UCSD-AML1 (cell line): ENCODE results near the gene MAN1C1.

Source experiments
- DNase-seq: peaks from one replicate; lab custom pipeline; 2025; ENCODE audit not compliant: unreplicated experiment; lab: John Stamatoyannopoulos, UW

MAN1C1 gene

GRCh38 chr1:25755475-25756125, 139.0 kb downstream of the MAN1C1 start:
- DNase-seq: no peak

- DNase-seq: peak; percentile 64
Measured at GRCh38 chr1:25756215-25756614, 139.6 kb downstream of the MAN1C1 start.

DNA sequence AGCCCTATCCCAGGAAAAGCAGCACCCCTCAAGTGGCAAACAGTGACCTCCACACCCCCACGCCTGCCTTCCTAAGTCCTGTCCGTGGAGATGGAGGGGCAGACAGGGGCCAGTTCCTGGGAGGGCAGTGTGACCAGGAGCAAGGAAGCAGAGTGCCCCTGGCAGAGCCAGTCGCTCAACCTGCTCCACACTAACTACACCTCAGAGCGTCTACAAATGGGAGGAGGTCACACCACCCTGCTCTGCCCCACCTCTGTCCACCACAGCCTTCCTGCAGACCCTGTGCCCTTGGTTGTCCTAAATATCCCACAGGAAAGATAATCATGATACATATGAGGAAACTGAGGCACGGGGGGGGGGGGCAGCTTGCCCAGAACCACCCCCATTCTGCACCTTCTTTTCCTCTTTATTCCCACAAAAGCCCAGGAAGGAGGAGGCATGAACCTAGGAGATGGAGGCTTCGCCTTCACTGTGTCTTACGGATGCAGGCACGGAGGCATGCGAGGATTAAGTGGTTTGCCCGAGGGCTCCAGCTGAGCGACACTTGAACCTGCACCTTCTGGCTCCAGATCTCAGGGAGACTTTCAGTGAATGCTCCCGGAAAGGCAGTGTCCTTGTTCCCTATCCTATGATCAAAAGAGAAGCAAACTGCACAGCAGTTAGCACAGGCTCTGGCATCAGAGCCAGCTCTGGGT, 140.7 kb downstream of the MAN1C1 start:
- DNase-seq: no peak

- no peak for DNase-seq
Measured at GRCh38 chr1:25757846-25758185, 141.2 kb downstream of the MAN1C1 start.

DNA sequence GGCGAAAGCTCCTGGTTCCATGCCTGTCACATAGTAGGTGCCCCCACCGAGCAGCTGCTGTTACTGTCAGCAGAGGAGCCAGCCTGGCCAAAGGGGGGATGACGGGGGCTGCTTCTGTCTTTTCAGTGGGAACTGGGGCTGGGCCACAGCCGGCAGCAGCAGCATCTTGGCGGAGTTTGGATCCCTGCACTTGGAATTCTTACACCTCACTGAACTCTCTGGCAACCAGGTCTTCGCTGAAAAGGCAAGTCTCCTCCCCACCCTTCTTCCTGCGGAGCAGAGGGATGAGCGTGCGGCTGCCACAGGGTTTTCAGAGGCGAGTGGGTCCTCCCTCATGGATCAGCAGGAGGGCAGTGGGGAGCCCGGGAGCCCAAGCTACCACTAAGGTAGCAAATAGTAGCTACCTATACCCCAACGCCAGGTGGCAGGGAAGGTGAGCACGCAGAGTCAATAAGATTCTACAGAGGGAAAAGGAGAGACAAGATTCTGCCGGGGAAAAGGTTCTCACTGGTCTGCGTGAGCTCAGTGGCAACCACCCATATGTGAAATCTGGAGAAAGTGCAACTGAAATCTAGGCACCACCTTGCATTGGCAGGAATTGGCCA, 142.0 kb downstream of the MAN1C1 start:
- DNase-seq: no peak

DNA sequence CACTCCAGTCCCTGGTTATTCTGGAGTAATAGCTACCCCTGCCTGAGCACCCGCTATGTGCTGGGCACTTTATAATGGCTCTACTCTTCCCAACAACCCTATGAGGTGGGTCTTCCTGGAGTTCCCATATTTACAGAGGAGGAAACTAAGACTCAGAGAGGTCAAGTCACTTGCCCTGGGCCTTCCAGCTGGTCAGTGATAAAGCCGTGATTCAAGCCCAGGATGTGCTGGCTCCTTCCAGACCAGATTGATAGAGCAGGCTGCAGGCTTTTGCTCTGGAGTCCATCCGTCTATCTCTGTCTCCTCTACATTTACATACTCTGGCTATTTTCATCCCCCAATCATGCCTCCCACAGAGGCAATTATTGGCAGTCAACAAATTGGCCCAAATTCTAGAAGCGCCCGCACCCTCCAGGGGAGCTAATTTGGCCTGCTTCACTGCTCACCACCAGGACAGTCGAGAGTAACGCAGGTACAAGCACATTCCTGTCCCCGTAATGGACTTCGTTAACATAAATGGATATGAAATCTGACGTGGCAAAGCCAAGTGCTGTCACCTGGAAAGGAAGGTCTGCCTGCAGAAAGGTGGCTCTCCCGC, 143.6 kb downstream of the MAN1C1 start:
- no peak for DNase-seq

DNA sequence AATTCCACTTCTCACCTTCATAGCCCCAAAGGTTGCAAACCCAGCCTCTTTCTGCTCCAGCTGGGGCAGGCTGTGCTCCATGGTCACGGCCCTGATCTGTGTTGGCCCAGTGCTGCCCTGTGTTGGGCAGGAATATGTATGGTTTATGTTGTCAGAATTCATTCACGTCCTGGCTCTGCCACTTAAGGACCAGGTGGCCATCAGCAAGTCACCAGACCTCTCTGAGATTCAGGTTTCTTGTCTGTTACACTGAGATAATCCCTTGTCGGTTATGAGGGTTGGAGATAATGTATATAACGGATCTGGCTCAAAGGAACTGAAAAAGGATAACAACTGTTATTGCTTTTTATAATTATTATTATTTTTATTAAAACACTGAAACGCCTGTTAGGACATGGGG, 144.3 kb downstream of the MAN1C1 start:
- DNase-seq: no peak

- DNase-seq: no peak
Measured at GRCh38 chr1:25763493-25763892, 146.9 kb downstream of the MAN1C1 start.

- DNase-seq: peak; percentile 43
Measured at GRCh38 chr1:25765136-25765922, 148.7 kb downstream of the MAN1C1 start.

DNA sequence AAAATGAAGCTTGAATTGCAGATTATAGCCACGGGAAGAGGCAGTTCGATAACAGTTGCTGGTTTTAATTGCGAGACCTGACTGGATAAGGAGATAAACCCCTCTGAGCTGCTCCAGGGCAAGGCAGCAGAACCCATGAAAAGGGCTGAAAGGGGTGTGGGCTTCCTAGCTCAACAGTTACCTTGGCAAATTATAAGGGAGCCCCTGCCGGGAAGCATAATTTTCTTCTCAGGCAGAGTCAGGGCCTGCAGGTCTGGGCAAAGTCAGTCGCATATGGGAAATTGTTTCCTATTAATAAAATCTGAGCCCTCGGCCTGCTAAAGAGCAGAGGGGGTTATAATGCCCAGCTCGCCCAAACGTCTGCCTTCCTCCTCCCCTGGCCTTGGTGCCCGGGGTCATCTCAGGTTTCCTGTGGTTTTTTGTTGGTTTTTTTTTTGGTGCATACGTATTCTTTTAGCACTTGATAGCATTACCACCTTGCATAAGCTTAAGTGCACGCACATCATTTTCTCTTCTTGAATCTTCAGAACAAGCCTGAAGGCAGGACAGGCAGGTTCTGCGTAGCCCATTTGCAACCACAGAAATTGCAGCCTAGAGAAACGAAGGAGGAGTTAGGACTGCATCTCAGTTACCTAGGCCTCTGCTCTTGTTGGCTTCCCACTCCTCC, 149.5 kb downstream of the MAN1C1 start:
- no peak for DNase-seq

DNA sequence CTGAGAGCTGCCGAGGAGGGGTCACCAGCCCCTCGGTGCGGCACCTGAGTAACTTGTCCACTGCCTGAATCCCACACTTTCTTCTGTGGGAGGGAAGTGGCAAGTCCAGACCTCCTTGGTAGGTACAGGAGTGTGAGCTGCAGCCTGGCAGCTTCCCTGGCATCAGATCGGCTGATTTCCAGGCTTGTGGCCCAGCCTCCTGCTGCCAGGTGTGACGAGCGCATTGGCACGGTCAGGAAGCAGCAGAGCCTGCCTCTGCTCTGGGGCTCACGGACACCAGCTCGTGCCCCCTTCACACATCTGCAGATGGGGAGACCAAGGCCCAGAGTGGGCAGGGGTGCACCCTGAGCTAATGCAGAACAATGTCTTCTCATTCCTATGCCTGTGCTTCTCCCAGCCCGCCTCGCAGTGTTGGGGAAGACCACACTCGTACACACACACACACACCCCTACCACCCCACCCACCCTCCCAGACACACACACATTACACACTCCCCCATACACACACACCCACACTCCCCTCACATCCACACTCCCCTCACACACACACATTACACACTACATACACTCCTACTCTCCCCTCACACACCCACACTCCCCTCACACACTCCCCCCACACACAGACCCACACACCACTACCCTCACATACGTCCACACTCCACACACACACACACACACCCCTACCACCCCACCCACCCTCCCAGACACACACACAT, 150.3 kb downstream of the MAN1C1 start:
- DNase-seq: no peak

GRCh38 chr1:25767437-25767770, 150.8 kb downstream of the MAN1C1 start:
- DNase-seq: no peak

GRCh38 chr1:25768999-25769398, 152.4 kb downstream of the MAN1C1 start:
- DNase-seq: no peak

GRCh38 chr1:25769625-25770383, 153.2 kb downstream of the MAN1C1 start:
- no peak for DNase-seq

GRCh38 chr1:25770541-25771220, 154.1 kb downstream of the MAN1C1 start:
- DNase-seq: no peak

GRCh38 chr1:25771221-25772114, 154.9 kb downstream of the MAN1C1 start:
- peak; percentile 30 for DNase-seq

- DNase-seq: no peak
Measured at GRCh38 chr1:25772164-25772563, 155.6 kb downstream of the MAN1C1 start.

DNA sequence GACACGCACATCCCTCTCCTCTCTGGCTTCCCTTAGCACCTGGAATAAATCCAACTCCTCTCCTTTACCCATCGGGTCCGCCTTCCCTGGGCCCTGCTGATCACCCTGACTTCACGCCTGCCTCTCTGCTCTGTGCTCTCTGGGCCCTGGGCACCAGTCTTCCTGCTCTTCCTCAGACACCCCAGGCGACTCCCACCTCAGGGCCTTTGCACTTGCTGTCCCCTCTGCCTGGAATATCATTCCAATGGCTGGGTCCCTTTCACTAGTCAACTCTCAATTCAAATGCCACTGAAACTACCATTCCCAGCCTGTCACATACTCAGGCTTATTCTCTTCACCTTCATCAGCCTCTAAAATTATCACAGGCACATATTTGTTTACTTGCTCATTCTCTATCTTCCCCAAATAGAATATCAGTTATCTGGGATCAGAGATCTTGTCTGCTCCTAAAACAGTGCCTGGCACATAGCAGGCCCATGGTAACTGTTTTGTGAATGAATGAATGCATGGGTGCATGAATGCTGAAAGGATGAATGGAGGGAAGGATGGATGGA, 156.2 kb downstream of the MAN1C1 start:
- DNase-seq: no peak
